NCI-H82 treated with DMSO at 0.1 percent for 48 hours (cell line): ENCODE measurements around the gene CREB3L4.
"Not testable (repeated sequence)": the region's sequence is repeated elsewhere in the genome, so short reads cannot be mapped to it uniquely, and the experiment has no call there.

Source experiments
- DNase-seq: peaks from one replicate; lab custom pipeline; 2025; ENCODE audit not compliant: unreplicated experiment; lab: John Stamatoyannopoulos, UW

The CREB3L4 gene

DNA sequence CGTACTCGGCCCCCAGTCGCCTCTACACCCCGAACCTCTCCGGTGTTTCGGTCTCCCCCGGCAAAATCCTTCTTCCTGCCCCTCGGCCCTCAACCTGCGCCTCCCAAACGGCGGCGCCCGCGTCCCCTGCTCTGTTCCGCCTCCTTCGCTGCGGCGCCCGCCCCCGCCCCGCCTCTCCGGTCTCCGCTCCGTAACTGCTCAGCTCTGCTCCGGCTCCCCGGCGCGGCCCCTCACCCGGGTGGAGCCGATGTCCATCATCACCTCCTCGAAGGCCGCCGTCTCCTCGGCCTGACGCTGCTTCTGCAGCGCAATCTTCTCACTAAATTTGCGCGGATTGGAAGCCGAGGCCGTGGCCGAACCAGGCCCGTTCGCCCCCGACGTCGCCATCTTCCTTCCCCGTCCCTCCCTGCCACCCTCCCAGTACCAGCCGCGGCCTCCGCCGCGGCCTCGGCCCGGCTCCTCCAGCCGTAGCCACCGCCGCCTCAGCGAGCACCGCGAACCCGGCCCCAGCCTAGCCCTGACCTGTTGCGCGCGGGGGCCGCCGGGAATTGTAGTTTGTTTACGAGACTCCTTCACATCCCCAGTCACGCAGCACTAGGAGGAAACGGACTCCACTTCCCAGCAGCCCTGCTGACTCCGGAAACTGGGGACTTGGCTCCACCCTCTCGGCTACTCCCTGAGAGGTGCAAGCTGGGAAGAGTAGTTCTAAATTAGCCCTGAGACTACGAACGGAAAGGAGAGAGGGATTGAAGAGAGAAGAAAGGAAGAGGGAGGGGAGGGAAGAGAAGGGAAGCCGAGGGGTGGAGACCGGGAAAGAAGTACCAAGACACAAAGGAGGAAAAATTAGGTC is 9.4 kb upstream of the CREB3L4 start, which contains the start of gene CRTC2:
CRTC2 (minus strand) TSS at position 502 of the 850 bp plus-strand sequence; CDS start at position 387, 115 bp downstream.
- DNase-seq: peak; percentile 100

DNA sequence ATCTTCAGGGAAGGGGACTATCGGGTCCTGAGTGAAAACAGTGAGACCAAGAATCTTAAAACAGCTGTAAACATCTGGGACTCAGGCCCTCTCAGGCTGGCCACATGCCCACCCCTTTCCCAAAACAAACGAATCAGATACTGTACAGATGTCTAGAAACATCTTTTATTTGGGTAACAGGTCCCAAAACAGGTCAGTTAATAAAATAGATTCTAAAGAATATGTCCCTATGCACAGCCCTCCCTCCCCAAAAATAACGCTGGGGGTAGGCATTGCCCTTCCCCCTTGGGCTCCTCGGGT is 8.8 kb upstream of the CREB3L4 start:
- DNase-seq: no peak

DNA sequence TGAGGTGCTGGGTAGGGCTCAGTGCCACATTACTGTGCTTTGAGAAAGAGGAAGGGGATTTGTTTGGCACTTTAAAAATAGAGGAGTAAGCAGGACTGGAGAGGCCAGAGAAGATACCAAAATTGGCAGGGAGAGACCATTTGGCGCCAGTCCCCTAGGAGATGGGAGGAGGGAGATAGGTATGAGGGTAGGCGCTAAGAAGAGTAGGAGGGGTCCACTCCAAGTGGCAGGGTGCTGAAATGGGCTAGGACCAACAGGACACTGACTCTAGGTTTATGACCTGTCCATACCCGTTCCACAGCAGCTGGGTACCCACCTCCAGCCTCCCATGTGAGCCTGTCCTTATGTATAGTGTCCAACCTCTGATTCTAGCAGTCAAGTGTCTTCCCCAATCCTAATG is 8.2 kb upstream of the CREB3L4 start:
- no peak for DNase-seq

DNA sequence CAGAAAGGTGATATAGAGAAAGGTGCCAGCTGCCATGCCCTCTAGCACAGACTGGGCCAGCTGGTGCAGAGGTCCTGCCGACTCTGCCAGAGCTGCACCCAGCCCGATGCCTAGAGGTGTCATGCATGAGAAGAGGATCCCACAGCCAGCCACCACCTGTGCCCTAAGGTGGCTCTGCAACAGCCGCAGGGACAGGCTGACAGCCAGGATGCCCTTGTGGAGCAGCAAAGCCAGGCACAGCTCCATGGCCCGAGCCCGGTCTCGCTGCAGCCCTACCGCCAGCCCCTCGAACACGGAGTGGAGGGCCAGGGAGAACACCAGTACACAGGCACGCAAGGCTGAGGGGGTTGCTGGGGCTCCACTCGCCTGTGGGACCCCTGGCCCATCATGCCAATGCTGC is 7.5 kb upstream of the CREB3L4 start:
- no peak for DNase-seq

DNA sequence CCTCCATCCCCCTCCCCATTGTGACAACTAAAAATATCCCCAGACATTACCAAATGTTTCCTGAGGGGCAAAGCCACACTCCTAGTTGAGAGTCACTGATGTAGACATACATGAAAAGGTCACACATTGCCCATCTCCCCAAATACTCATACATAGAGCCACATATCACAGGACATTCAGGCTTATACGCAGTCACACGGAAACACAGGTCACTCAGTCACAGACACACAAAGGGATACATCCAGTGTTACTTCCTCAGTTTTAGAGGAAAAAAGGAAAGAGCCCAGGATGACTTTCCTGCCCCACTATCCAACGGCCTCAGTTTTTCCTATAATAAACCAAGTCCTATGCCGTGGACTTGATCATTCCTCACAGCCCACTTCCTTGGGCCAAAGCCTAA is 6.3 kb upstream of the CREB3L4 start:
- DNase-seq: no peak

DNA sequence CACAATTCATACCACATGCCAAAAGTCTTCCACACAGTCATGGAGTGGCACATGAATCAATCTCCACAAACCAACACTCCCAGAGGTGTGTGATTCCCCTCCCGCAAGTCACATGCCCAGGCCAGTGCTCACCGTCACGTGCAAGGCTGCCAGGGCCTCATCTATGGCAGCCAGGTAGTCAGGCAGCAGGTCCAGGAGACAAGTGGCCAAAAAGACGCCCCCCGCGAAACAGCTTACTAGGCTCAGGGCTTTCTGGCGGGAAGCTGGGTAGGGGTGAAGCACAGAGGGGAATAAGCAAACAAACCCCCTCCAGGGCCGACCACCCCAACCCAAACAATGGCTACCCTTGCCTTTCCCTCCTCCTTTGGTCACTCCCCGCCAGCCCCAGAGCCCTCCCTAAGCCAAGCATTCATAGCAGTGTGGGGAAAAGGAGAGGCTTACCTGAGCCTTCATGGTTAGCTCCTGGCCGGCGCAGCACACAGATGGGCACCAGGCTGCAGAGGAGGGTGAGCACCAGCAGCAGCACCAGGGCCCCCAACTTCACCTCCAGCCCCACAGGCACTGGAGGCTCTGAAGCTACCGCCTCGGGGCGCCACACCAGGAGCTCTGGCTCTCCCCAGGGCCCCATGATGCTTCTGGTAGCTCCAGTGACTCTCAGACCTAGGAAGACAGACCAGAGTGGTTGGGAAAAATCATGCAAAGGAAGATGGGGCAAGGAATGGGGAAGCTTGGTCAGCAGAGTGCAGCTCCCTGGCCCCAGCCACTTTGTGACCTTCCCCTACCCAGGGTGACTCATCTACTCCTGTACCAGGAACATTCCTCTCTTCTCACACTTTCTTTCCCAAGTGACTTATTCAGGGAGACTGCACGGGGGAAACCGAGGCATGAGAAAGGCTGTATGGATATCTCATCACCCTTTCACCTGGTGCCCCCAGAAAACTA is 5.3 kb upstream of the CREB3L4 start:
- DNase-seq: no peak

DNA sequence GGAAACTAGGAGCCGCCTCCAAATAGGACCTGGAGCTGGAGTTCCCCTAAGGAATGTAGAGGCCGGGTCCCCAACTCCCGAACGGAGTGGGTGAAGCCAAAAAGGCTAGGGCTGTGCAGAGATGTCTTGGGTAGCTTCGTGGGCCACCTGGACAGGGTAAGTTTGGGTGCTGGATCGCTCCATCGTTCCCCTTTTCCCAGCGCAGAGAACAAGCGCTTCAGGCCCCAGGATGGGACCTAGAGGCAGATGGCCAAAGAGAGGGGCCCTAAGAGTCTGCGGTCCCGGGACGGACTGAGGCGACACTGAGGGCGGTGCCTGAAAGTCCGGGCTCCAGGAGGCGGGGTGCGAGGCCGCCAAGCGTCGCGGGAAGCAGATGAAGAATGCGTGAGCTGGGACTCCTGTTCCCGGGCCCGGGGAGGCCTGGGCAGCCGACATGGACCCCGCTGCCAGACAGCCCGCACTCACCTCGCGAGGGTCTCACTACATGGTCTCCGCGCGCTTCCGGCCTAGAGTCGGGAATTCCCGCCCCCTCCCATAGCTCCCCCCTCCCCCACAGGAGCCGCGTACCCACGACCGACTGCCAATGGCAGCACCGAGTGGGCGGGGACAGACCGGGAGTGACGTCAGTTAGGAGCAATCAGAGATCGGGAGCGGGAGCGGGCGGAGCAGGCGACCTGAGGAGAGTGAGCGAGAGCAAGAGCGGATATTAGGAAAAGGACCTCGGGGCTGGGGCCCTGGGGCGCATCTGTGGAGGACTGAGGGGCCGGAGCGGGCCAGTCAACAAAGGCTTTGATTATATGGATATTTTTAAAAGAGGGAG is 4.5 kb upstream of the CREB3L4 start, which contains the start of gene SLC39A1:
SLC39A1 (minus strand) TSS at position 508 of the 820 bp plus-strand sequence. CDS start 822 bp downstream, outside the sequence.
- DNase-seq: peak; percentile 100

DNA sequence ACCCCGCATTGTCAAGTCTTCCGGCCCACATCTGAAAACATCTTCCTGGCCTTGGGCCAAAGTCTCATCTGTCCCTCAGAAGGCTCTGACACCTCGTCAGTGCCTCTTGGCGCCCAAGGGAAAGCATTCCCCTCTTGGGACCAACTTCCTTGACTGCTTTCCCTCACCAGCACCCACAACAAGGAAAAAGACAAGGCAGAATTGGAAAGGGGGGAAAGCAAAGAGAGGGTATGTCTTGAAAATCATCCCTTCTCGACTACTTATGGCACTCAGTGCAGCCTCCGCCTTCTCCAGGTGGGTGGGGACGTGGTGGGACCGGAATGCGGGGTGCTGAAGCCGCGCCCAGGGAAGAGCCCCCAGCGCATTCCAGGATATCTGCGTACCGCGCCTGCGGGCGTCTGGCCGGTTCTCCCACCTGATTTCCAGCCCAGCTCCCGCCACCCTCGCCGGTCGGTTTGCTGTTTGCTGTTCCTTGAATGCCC is 3.8 kb upstream of the CREB3L4 start:
- peak; percentile 79 for DNase-seq

DNA sequence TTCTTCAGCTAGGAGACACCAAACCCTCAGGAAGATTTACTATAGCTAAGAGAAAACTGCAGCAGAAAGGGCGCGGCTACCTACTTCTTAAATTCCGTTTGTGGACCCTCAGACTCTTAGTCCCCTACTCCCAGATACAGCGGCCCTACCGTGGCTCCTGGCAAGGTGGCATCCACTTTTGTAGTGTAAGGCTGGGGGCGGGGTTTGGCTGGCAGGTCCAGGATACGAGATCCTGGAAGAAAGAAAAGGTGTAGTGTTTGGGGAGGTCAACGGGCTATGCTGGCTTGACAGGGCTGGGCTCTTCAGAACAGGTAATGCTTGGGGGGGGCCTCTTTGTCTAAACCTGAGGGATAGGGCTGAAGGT is 280 bp downstream of the CREB3L4 start:
- no peak for DNase-seq

DNA sequence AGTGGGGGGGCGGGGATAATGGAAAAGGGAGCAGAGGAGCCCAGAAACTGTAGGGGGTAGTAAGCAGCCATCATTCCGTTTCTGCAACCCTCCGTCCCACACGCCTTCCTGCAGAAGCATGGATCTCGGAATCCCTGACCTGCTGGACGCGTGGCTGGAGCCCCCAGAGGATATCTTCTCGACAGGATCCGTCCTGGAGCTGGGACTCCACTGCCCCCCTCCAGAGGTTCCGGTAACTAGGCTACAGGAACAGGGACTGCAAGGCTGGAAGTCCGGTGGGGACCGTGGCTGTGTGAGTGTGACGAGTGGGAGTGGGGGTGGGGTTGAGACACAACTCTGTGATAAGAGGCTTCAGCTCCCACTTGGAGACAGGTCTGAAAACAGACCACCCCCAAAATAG is 706 bp downstream of the CREB3L4 start:
- no peak for DNase-seq

DNA sequence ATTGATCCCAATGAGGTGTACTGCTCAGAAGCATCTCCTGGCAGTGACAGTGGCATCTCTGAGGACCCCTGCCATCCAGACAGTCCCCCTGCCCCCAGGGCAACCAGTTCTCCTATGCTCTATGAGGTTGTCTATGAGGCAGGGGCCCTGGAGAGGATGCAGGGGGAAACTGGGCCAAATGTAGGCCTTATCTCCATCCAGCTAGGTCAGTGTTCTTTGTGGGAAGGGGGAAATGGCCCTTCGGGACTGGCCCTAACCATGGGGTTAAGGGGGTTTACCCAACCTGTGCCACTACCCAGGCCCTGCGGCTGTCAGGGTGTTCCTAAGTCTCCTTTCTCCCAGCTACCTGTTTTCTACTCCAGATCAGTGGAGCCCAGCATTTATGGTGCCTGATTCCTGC is 1.3 kb downstream of the CREB3L4 start:
- no peak for DNase-seq

DNA sequence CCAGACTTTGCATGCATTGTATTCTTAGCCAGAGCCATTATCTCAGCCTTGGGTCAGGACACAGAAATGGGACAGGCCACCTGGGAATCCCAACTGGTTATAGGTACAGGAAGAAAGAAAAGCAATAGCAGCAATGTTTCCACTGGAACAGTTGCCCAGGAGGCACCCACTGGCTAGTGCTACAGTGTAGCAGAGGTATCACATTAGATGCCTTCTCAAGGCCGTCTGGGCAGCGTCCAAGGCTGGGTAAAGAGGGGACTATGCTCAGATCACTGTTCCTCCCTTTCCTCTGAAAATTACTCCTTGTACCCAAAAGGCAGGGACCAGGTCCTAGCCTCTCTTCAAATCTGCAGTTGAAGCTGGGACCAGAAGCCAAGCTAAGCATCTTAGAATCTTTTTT is 2.6 kb downstream of the CREB3L4 start:
- no peak for DNase-seq

DNA sequence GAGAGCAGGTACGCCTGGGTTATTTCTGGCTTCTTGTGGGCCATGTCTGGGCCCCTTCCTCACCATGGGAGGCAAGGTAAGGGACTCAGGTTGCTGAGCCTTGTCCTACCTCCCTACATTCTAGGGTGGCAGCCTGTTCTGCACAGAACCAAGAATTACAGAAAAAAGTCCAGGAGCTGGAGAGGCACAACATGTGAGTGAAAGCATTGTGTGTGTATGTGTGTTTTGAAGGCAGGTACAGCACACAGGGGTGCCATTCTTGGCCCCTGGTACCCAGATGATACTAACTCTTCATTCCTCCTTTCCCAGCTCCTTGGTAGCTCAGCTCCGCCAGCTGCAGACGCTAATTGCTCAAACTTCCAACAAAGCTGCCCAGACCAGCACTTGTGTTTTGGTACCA is 5.4 kb downstream of the CREB3L4 start:
- DNase-seq: no peak

DNA sequence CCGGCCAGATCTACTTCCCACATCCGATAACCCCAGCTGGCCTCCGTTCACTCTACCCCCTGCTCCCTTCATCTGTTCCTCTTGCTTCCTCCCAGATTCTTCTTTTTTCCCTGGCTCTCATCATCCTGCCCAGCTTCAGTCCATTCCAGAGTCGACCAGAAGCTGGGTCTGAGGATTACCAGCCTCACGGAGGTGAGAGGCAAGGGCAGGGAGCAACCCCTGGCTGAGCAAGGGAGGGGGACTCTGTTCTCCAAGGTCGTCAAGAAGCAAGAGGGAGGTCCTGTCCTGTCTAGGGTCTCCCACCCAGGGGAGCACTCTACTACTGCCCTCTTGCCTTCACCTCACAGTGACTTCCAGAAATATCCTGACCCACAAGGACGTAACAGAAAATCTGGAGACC is 5.8 kb downstream of the CREB3L4 start:
- no peak for DNase-seq

DNA sequence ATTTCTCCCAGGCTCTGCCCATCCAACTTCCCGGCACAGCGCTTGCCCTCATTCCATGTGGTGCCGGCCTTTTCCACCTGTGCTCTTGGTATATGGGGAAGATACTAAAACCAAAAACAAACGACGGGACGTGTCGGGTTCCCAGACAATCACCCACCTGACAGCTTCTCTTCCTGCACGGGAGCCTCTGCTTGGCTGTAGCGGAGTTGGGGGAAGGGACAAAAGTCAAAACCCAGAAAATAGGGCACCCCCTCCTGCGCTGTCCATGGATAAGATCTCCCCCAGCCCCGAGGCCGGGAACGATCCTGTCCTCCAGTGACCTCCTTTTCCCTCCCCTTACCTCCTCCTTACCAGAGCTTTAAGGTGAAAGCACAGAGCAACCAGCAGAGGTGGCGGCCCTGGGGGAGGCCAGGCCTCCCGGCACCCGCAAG is 9.1 kb downstream of the CREB3L4 start:
- no peak for DNase-seq

DNA sequence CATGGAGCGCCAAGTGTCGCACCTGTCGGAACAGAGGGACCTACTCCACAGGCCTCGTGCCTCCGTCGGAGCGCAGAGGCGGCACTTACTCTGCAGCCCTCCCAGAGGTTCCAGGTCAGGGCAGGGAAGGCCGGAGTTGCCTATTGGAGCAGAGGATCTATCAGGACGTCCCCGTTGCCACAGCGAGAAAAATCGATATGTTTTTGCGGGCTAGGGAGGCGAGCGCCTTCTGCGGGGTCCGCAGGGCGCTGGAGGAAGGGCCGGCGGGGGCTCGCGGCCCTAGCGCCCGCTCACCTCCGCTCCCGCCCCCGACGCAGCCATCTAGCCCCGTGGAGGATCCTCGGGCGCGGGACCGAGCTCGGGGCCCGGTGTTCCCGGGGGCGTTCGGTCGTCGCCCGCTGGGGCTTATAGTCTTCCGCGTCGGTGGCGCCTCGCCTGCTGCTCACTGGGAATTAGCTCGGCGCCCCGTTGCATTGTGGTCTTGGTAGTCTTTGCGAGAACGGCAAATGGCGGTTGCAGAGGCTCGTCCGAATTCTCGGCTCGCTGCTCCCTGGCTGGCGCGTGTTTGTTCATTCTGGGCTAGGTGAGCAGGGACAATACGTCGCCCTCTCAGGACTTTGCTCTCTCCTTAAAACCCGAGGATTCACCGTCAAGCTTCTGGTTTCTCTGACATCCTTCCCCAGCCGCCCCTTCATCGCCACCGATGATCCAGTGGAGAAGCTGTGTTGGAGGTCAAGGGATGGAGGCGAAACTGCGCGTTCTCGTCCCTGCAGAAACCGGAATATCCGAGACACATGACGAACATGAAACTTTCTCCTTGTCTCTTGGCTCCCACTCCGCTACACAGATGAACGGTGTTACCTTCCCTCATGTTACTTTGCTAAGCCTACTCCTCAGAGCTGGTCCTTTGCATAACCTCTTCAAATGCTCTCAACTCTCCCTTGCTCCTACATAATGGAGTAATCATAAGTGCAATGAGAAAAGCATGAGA is 9.8 kb downstream of the CREB3L4 start, which contains the start of gene JTB:
JTB (minus strand) TSS at position 425 of the 991 bp plus-strand sequence; CDS start at position 3, 422 bp downstream.
- DNase-seq: peak; percentile 78

DNA sequence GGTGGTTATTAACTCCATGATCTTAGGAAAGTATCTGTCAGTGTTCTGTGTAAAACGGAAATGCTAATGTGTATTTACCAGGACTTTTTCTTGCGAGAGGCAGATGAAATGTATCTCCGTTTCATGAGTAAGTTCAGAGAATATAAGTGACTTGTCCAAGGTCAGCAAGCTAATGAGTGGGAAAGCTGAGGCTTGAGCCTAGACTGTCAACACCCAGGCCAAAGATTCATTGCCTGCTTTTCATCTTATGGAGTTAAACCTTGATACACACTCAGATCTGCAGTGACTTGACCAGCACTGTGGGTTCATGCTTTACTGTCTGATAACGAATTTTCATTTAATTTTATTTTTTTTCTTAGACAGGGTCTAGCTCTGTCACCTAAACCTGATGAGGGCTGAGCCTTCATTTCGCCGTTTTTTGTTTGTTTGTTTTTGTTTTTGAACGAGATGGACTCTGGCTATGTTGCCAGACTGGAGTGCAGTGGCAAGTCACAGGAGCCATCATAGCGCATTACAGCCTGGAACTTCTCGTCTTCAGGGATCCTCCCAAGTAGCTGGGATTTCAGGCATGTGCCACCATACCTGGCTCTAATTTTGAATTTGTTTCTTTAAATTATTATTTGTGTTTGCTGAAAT is 10.7 kb downstream of the CREB3L4 start:
- DNase-seq: no peak

DNA sequence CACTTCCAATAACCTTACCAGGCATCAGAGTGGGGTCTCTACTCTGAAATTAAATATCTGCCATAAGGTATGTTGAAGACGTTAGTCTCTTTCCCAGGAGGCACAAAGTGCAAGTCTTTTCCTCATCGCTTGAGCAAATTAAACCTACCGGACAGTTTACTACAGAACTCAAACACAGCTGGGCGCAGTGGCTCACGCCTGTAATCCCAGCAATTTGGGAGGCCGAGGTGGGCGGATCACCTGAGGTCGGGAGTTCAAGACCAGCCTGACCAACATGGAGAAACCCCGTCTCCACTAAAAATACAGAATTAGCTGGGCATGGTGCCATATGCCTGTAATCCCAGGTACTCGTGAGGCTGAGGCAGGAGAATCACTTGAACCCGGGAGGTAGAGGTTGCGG is 11.4 kb downstream of the CREB3L4 start:
- not testable (repeated sequence) for DNase-seq

DNA sequence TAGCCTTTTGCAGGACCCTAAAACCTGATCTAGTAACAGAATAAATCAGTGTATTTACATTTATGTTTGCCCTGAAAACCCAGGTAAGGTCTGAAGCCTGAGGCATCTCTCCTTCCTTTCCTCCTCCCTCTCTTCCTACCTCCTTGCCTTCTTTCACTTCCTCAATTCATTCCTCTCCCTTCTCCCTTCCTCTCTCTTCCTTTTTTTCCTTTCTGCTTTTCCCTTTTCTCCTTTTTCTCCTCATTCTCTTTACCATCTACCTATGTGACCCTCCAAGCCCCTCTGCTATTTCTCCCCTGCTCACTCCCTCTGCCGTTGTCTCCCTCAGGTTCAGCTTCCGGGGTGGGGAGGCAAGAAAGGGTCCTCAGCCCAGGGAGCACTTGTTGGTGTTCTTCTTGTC is 14.0 kb downstream of the CREB3L4 start:
- DNase-seq: not testable (repeated sequence)
